Endodermal cell (in vitro differentiated cells): ENCODE results near the gene AZI2. TPM values are rescaled to one million over a fixed set of nuclear protein-coding genes. Genes with fewer than 3 reads are reported as not detected.

ENCODE experiments used
- DNase-seq: peaks from one replicate; pipeline ENCODE4 v3.0.0-alpha.2; 2017
- H3K27ac ChIP-seq: 2 replicates; pipeline ENCODE4 v1.5.1; 2013; ENCODE audit warnings: mild to moderate bottlenecking, low read depth, low read length, moderate library complexity
- H3K27me3 ChIP-seq: 2 replicates; pipeline ENCODE4 v1.6.1; 2013; ENCODE audit warnings: mild to moderate bottlenecking, low read length, moderate library complexity; ENCODE audit not compliant: insufficient read depth, control insufficient read depth, poor library complexity, severe bottlenecking
- H3K36me3 ChIP-seq: 2 replicates; pipeline ENCODE4 v1.7.0; 2013; ENCODE audit warnings: mild to moderate bottlenecking, low read length, moderate library complexity; ENCODE audit not compliant: control insufficient read depth, insufficient read depth
- H3K4me1 ChIP-seq: one replicate; pipeline ENCODE4 v1.7.0; 2013; ENCODE audit warnings: low read length; ENCODE audit not compliant: control insufficient read depth, insufficient read depth
- H3K4me3 ChIP-seq: 2 replicates; pipeline ENCODE4 v1.5.1; 2013; ENCODE audit warnings: mild to moderate bottlenecking, low read length, moderate library complexity
- H3K9ac ChIP-seq: 2 replicates; pipeline ENCODE4 v1.6.1; 2013; ENCODE audit warnings: mild to moderate bottlenecking, low read length, moderate library complexity; ENCODE audit not compliant: poor library complexity, severe bottlenecking; ENCODE audit errors: extremely low read depth
- H3K9me3 ChIP-seq: 2 replicates; pipeline ENCODE4 v1.6.1; 2013; ENCODE audit warnings: mild to moderate bottlenecking, low read length, moderate library complexity; ENCODE audit not compliant: control insufficient read depth
- H3K27ac Mint-ChIP-seq: 2 replicates; pipeline ENCODE4 v1.8.0; 2020; ENCODE audit warnings: mixed read lengths
- H3K27me3 Mint-ChIP-seq: 2 replicates; pipeline ENCODE4 v1.8.0; 2021; ENCODE audit warnings: mild to moderate bottlenecking, mixed read lengths; ENCODE audit not compliant: insufficient read depth
- H3K36me3 Mint-ChIP-seq: 2 replicates; pipeline ENCODE4 v1.8.0; 2020; ENCODE audit warnings: low read depth, mixed read lengths
- H3K4me1 Mint-ChIP-seq: 2 replicates; pipeline ENCODE4 v1.8.0; 2020; ENCODE audit warnings: mixed read lengths
- H3K4me3 Mint-ChIP-seq: 2 replicates; pipeline ENCODE4 v1.8.0; 2020; ENCODE audit warnings: mild to moderate bottlenecking, moderate library complexity, mixed read lengths
- H3K9me3 Mint-ChIP-seq: 2 replicates; pipeline ENCODE4 v1.8.0; 2020; ENCODE audit warnings: mild to moderate bottlenecking, mixed read lengths
- CTCF ChIP-seq: fragments of 200-600 bp; sonication (generic); conservative IDR thresholded peaks from 2 replicates; pipeline ENCODE4 v1.5.0; 2021; ENCODE audit warnings: antibody characterized with exemption, mild to moderate bottlenecking
- WGBS, 2 experiments: methylation state at CpG; one replicate each; pipeline versions ENCODE4 v1.1.5 to v1.1.7; 2013; ENCODE audit warnings: missing lambda C conversion rate in 2 of 2, mixed read lengths in 1 of 2; ENCODE audit not compliant: insufficient coverage in 1 of 2, insufficient read length in 1 of 2; 5-methylcytosine and 5-hydroxymethylcytosine counted together
- total RNA-seq, 2 donors: library from RNA; stranded (reverse); fragmentation: NEBNext Ultra II Directional in 1 of 2; extraction: Animal tissue kit (Norgen Biotek cat#: 25700) in 1 of 2; gene quantifications; 2 replicates in 1 of 2; 3 replicates in 1 of 2; pipeline ENCODE4 v1.2.1, GENCODE V29; 2021

The AZI2 gene
- total RNA-seq, 2 donors from 2014 or later: 51.9 to 54.9 TPM

GRCh38 chr3:28347374-28348264 is 1.0 kb downstream of the AZI2 start:
- peak overlapping the region; percentile 76 for H3K9ac ChIP-seq
- H3K36me3 Mint-ChIP-seq: peaks cover 9% of the 10 kb centered on the region

GRCh38 chr3:28345690-28346089 is 2.9 kb downstream of the AZI2 start:
- H3K27ac ChIP-seq: no peak overlapping the region
- no peak overlapping the region for H3K4me3 Mint-ChIP-seq
- H3K36me3 ChIP-seq: no peaks in the 10 kb centered on the region
- H3K36me3 Mint-ChIP-seq: no peaks in the 10 kb centered on the region
- no peaks in the 10 kb centered on the region for H3K27me3 ChIP-seq
- TF ChIP-seq CTCF: no peak
- peaks cover 37% of the 10 kb centered on the region for H3K4me1 Mint-ChIP-seq
- H3K27ac Mint-ChIP-seq: no peak overlapping the region
- H3K27me3 Mint-ChIP-seq: no peaks in the 10 kb centered on the region
- no peak overlapping the region for H3K9ac ChIP-seq
- no peaks in the 10 kb centered on the region for H3K9me3 Mint-ChIP-seq
- H3K4me3 ChIP-seq: no peak overlapping the region
- 100% methylated on average over 1 of the region's 1 CpG; no CpG with 5 or more reads in 1 of the 2 experiments for WGBS, 2 experiments
- no peaks in the 10 kb centered on the region for H3K9me3 ChIP-seq
- peaks cover 6% of the 10 kb centered on the region for H3K4me1 ChIP-seq
- no peak for DNase-seq

More at GRCh38 chr3:28347374-28348264, 1.0 kb downstream of the AZI2 start:
- peaks cover 3% of the 10 kb centered on the region for H3K9me3 Mint-ChIP-seq
- Histone ChIP-seq H3K36me3 (peaks cover 6% of the 10 kb centered on the region), H3K27me3 (no peaks in the 10 kb centered on the region), H3K4me1 (peaks cover 6% of the 10 kb centered on the region), H3K9me3 (peaks cover 10% of the 10 kb centered on the region), H3K27ac (no peak overlapping the region), H3K4me3 (peak overlapping the region; percentile 89)
- no peak for DNase-seq
- H3K27me3 Mint-ChIP-seq: no peaks in the 10 kb centered on the region
- H3K27ac Mint-ChIP-seq: peak overlapping the region; percentile 98
- H3K4me1 Mint-ChIP-seq: peaks cover 37% of the 10 kb centered on the region
- no peak for TF ChIP-seq CTCF
- peak overlapping the region; percentile 94 for H3K4me3 Mint-ChIP-seq
- 24 to 26% methylated on average over 11 to 16 of the region's 16 CpGs for WGBS, 2 experiments

GRCh38 chr3:28343144-28343543 is 5.5 kb downstream of the AZI2 start:
- Mint-ChIP-seq H3K27me3 (no peaks in the 10 kb centered on the region), H3K4me1 (peaks cover 37% of the 10 kb centered on the region), H3K4me3 (no peak overlapping the region), H3K27ac (no peak overlapping the region), H3K9me3 (no peaks in the 10 kb centered on the region), H3K36me3 (peaks cover 7% of the 10 kb centered on the region)
- peaks cover 6% of the 10 kb centered on the region for H3K4me1 ChIP-seq
- no peak overlapping the region for H3K27ac ChIP-seq
- no peaks in the 10 kb centered on the region for H3K27me3 ChIP-seq
- no peaks in the 10 kb centered on the region for H3K9me3 ChIP-seq
- no peak for TF ChIP-seq CTCF
- no peak overlapping the region for H3K9ac ChIP-seq
- peaks cover 19% of the 10 kb centered on the region for H3K36me3 ChIP-seq
- no peak for DNase-seq
- H3K4me3 ChIP-seq: no peak overlapping the region
